Measurements from ENCODE around the gene KCNK15. TPM values are rescaled to one million over a fixed set of nuclear protein-coding genes. Genes with fewer than 3 reads are reported as not detected.
A peak's percentile ranks its signal among the peaks of the same experiment; 100 is the strongest.

KCNK15 gene
- total RNA-seq, 1 donor from 2014 or later = 0.77 TPM

DNA sequence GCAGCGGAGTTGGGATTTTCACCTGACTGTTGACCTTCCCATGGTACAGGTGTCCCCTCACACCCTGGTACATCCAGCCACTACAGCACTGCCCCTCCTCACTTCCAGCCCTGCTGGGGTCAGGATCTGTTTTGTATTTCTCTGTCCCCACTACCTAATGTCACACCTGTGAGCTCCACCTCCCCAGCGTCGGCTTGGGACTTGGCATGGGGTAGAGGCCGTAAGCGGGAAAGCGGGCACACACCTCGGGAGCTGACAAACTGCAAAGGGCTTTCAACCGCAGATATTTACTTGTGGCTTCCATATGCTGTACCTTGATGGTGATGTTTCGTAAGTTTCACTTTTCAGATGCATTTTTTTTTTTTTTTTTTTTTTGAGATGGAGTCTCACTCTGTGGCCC is 35.9 kb upstream of the KCNK15 start:
- DNase-seq (ENCODE audit: low spot score) = no peak
- no peak for TF ChIP-seq CTCF (IDR thresholded peaks at IDR 0.05)
- H3K27me3 Mint-ChIP-seq (ENCODE audit: low read depth) = no peaks in the 10 kb centered on the region

GRCh38 chr20:44711237-44711636 is 34.4 kb upstream of the KCNK15 start:
- Mint-ChIP-seq H3K4me1 (ENCODE audit: low read depth) (peaks cover 47% of the 10 kb centered on the region), H3K4me3 (ENCODE audit: unreplicated experiment) (no peak overlapping the region), H3K27me3 (ENCODE audit: low read depth) (no peaks in the 10 kb centered on the region), H3K36me3 (ENCODE audit: low read depth) (no peaks in the 10 kb centered on the region), H3K27ac (ENCODE audit: unreplicated experiment) (no peak overlapping the region), H3K9me3 (ENCODE audit: low read depth) (no peaks in the 10 kb centered on the region)
- no peak for TF ChIP-seq CTCF (IDR thresholded peaks at IDR 0.05)
- DNase-seq (ENCODE audit: low spot score) = no peak

More for the DNA sequence above, 35.9 kb upstream of the KCNK15 start:
- Mint-ChIP-seq H3K27ac (ENCODE audit: unreplicated experiment) (no peak overlapping the region), H3K4me1 (ENCODE audit: low read depth) (peaks cover 43% of the 10 kb centered on the region), H3K9me3 (ENCODE audit: low read depth) (no peaks in the 10 kb centered on the region), H3K4me3 (ENCODE audit: unreplicated experiment) (no peak overlapping the region), H3K36me3 (ENCODE audit: low read depth) (no peaks in the 10 kb centered on the region)

- Mint-ChIP-seq H3K4me3 (ENCODE audit: unreplicated experiment) (no peak overlapping the region), H3K4me1 (ENCODE audit: low read depth) (peaks cover 41% of the 10 kb centered on the region), H3K27me3 (ENCODE audit: low read depth) (no peaks in the 10 kb centered on the region), H3K36me3 (ENCODE audit: low read depth) (no peaks in the 10 kb centered on the region), H3K27ac (ENCODE audit: unreplicated experiment) (no peak overlapping the region), H3K9me3 (ENCODE audit: low read depth) (no peaks in the 10 kb centered on the region)
- DNase-seq (ENCODE audit: low spot score) = no peak
- TF ChIP-seq CTCF (IDR thresholded peaks at IDR 0.05) = no peak
These were observed 31.5 kb upstream of the KCNK15 start for GRCh38 chr20:44714102-44714700.

GRCh38 chr20:44714701-44715498 is 30.8 kb upstream of the KCNK15 start, which contains the start of gene CCN5:
Gene CCN5, plus strand, starts transcription at chr20:44715369. Its CDS starts 22 bp downstream, at chr20:44715391.
- Mint-ChIP-seq H3K36me3 (ENCODE audit: low read depth) (no peaks in the 10 kb centered on the region), H3K4me1 (ENCODE audit: low read depth) (peaks cover 41% of the 10 kb centered on the region), H3K27me3 (ENCODE audit: low read depth) (no peaks in the 10 kb centered on the region), H3K9me3 (ENCODE audit: low read depth) (no peaks in the 10 kb centered on the region), H3K27ac (ENCODE audit: unreplicated experiment) (peak within 1 kb of the TSS; percentile 81), H3K4me3 (ENCODE audit: unreplicated experiment) (no peak within 1 kb of the TSS)
- TF ChIP-seq CTCF (IDR thresholded peaks at IDR 0.05) = no peak
- no peak for DNase-seq (ENCODE audit: low spot score)

DNA sequence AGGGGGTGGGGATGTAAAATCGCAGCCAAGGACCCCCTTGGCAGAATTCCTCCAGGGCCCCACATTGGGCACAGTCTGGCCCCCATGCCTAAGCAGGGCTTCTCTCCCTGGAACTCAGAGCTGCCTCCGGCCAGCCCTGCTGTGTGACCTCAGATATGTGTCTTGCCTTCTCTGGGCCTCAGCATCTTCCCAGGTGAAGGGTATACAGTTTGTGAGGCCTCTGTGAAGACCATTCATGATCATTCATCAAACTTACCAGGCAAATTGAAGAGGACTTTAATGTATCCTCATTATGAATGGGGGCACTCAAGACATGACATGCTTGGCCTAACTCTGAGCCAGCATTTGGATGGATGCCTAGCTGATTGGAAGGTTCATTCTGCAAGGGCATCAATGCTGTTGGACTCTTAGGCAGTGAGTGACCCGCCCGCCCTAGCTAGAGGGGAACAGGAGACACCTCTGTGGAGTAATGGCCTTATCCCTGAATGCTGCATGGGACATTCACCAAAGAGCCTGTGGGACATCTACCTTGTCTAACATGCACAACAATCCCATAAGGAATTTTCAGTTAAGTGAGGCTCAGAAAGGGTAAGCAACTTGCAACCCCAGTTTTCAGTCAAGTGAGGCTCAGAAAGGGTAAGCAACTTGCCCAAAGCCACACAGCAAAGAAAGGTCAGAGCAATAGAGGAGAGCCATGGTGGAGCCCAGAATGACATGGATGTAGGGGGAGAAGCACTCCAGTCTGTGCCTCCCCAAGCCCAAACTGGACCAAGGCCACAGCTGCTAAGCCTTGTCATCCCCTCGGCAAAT is 30.0 kb upstream of the KCNK15 start:
- peak overlapping the region; percentile 81 for H3K27ac Mint-ChIP-seq (ENCODE audit: unreplicated experiment)
- no peak overlapping the region for H3K4me3 Mint-ChIP-seq (ENCODE audit: unreplicated experiment)
- H3K27me3 Mint-ChIP-seq (ENCODE audit: low read depth) = no peaks in the 10 kb centered on the region
- no peak for DNase-seq (ENCODE audit: low spot score)
- peaks cover 49% of the 10 kb centered on the region for H3K4me1 Mint-ChIP-seq (ENCODE audit: low read depth)
- H3K36me3 Mint-ChIP-seq (ENCODE audit: low read depth) = no peaks in the 10 kb centered on the region
- no peak for TF ChIP-seq CTCF (IDR thresholded peaks at IDR 0.05)
- H3K9me3 Mint-ChIP-seq (ENCODE audit: low read depth) = no peaks in the 10 kb centered on the region

Measured in chondrocyte (in vitro differentiated cells).